Stimulated activated naive CD8-positive, alpha-beta T cell treated with anti-CD3 and anti-CD28 coated beads, Interleukin-15, amount 100 ng/mL, for 72 hours (primary cell): ENCODE measurements around the gene GPS2.

Source experiments
- ATAC-seq: fragments of 150-1000 bp; cut with Tn5 transposase; 2 replicates; pipeline ENCODE4 v1.10.0; 2021; ENCODE audit warnings: mild to moderate bottlenecking, moderate library complexity
- DNase-seq, 2 donors: peaks; one replicate each; pipeline ENCODE4 v3.0.0; 2021 to 2022
- H3K27ac Mint-ChIP-seq, 2 donors: one replicate each; pipeline ENCODE4 v1.8.0; 2022; ENCODE audit warnings: mild to moderate bottlenecking in 2 of 2, mixed read lengths in 2 of 2, moderate library complexity in 2 of 2
- H3K27me3 Mint-ChIP-seq: one replicate; pipeline ENCODE4 v1.8.0; 2022; ENCODE audit warnings: mixed read lengths
- H3K4me1 Mint-ChIP-seq: one replicate; pipeline ENCODE4 v1.8.0; 2022; ENCODE audit warnings: mild to moderate bottlenecking, mixed read lengths
- H3K4me3 Mint-ChIP-seq, 2 donors: one replicate each; pipeline ENCODE4 v1.8.0; 2022; ENCODE audit warnings: mild to moderate bottlenecking in 2 of 2, mixed read lengths in 2 of 2, moderate library complexity in 1 of 2
- H3K9me3 Mint-ChIP-seq, 2 donors: one replicate each; pipeline ENCODE4 v1.8.0; 2022; ENCODE audit warnings: mixed read lengths in 2 of 2

Gene GPS2

GRCh38 chr17:7314719-7315569 lies at the start of gene GPS2:
Gene GPS2 (minus strand): TSS chr17:7315360. CDS start chr17:7315052, 308 bp downstream.
- Mint-ChIP-seq H3K27me3 (no peaks in the 10 kb centered on the region), H3K4me3 (peak within 1 kb of the TSS; percentile 95 to 96), H3K27ac (peak within 1 kb of the TSS; percentile 95 to 99), H3K9me3 (no peaks in the 10 kb centered on the region), H3K4me1 (peaks cover 62% of the 10 kb centered on the region)
- ATAC-seq: peak; percentile 93
- peak; percentile 90 to 93 for DNase-seq

- ATAC-seq (no peak), DNase-seq (no peak)
- peaks cover 7% of the 10 kb centered on the region for H3K4me1 Mint-ChIP-seq
- no peaks in the 10 kb centered on the region for H3K9me3 Mint-ChIP-seq
- peaks cover 8% of the 10 kb centered on the region for H3K27me3 Mint-ChIP-seq
- no peak overlapping the region for H3K27ac Mint-ChIP-seq
- H3K4me3 Mint-ChIP-seq: no peak overlapping the region
Observed at GRCh38 chr17:7363311-7363710, 48.2 kb upstream of the GPS2 start.

- Mint-ChIP-seq H3K27me3 (peaks cover 8% of the 10 kb centered on the region), H3K9me3 (no peaks in the 10 kb centered on the region), H3K4me1 (peaks cover 7% of the 10 kb centered on the region), H3K27ac (no peak overlapping the region), H3K4me3 (no peak overlapping the region)
- ATAC-seq (no peak), DNase-seq (no peak)
Observed at GRCh38 chr17:7361906-7362305, 46.7 kb upstream of the GPS2 start.

GRCh38 chr17:7357381-7357780 lies 42.2 kb upstream of the GPS2 start:
- Mint-ChIP-seq H3K4me3 (no peak overlapping the region), H3K9me3 (no peaks in the 10 kb centered on the region), H3K27ac (peak overlapping the region in 1 of 2 donors; percentile 72), H3K27me3 (peaks cover 8% of the 10 kb centered on the region), H3K4me1 (peaks cover 44% of the 10 kb centered on the region)
- no peak for DNase-seq
- ATAC-seq: no peak

GRCh38 chr17:7356756-7357155 lies 41.6 kb upstream of the GPS2 start:
- no peak overlapping the region for H3K27ac Mint-ChIP-seq
- peaks cover 3% of the 10 kb centered on the region for H3K27me3 Mint-ChIP-seq
- peaks cover 41% of the 10 kb centered on the region for H3K4me1 Mint-ChIP-seq
- H3K9me3 Mint-ChIP-seq: no peaks in the 10 kb centered on the region
- no peak for ATAC-seq
- no peak for DNase-seq
- peak overlapping the region in 1 of 2 donors; percentile 18 for H3K4me3 Mint-ChIP-seq

- Mint-ChIP-seq H3K27me3 (no peaks in the 10 kb centered on the region), H3K9me3 (no peaks in the 10 kb centered on the region), H3K4me3 (peak overlapping the region in 1 of 2 donors; percentile 18), H3K27ac (no peak overlapping the region), H3K4me1 (peaks cover 44% of the 10 kb centered on the region)
- ATAC-seq (peak; percentile 80), DNase-seq (peak; percentile 86 to 89)
Observed at GRCh38 chr17:7356072-7356549, 41.0 kb upstream of the GPS2 start.

- no peak overlapping the region for H3K4me3 Mint-ChIP-seq
- DNase-seq (no peak), ATAC-seq (no peak)
- peaks cover 49% of the 10 kb centered on the region for H3K4me1 Mint-ChIP-seq
- no peaks in the 10 kb centered on the region for H3K27me3 Mint-ChIP-seq
- H3K9me3 Mint-ChIP-seq: no peaks in the 10 kb centered on the region
- H3K27ac Mint-ChIP-seq: no peak overlapping the region
Observed at GRCh38 chr17:7355573-7355972, 40.4 kb upstream of the GPS2 start.

- Mint-ChIP-seq H3K4me3 (peak within 1 kb of the TSS; percentile 14 to 62), H3K4me1 (peaks cover 55% of the 10 kb centered on the region), H3K27ac (peak within 1 kb of the TSS; percentile 79 to 94), H3K9me3 (no peaks in the 10 kb centered on the region), H3K27me3 (no peaks in the 10 kb centered on the region)
- DNase-seq: no peak
- ATAC-seq: no peak
Observed at GRCh38 chr17:7355053-7355452, 39.9 kb upstream of the GPS2 start, which contains the start of gene TMEM95. Gene TMEM95 (plus strand): TSS chr17:7355156. CDS start chr17:7355205, 49 bp downstream.

- Mint-ChIP-seq H3K27me3 (no peaks in the 10 kb centered on the region), H3K9me3 (no peaks in the 10 kb centered on the region), H3K27ac (peak overlapping the region; percentile 79 to 94), H3K4me3 (peak overlapping the region; percentile 14 to 62), H3K4me1 (peaks cover 62% of the 10 kb centered on the region)
- DNase-seq (peak in 1 of 2 donors; percentile 47), ATAC-seq (peak; percentile 13)
Observed at GRCh38 chr17:7354262-7354843, 39.2 kb upstream of the GPS2 start.

- H3K9me3 Mint-ChIP-seq: no peaks in the 10 kb centered on the region
- no peak overlapping the region for H3K27ac Mint-ChIP-seq
- peaks cover 74% of the 10 kb centered on the region for H3K4me1 Mint-ChIP-seq
- DNase-seq: no peak
- ATAC-seq: no peak
- peak overlapping the region; percentile 82 to 93 for H3K4me3 Mint-ChIP-seq
- H3K27me3 Mint-ChIP-seq: no peaks in the 10 kb centered on the region
Observed at GRCh38 chr17:7352910-7353635, 37.9 kb upstream of the GPS2 start.

- H3K4me3 Mint-ChIP-seq: peak overlapping the region; percentile 82 to 93
- H3K27me3 Mint-ChIP-seq: no peaks in the 10 kb centered on the region
- H3K4me1 Mint-ChIP-seq: peaks cover 80% of the 10 kb centered on the region
- DNase-seq (no peak), ATAC-seq (no peak)
- H3K9me3 Mint-ChIP-seq: no peaks in the 10 kb centered on the region
- H3K27ac Mint-ChIP-seq: peak overlapping the region; percentile 38 to 91
Observed at GRCh38 chr17:7352503-7352889, 37.3 kb upstream of the GPS2 start.

- H3K4me3 Mint-ChIP-seq: peak within 1 kb of the TSS; percentile 93
- H3K27me3 Mint-ChIP-seq: no peaks in the 10 kb centered on the region
- no peaks in the 10 kb centered on the region for H3K9me3 Mint-ChIP-seq
- ATAC-seq: peak; percentile 67
- H3K27ac Mint-ChIP-seq: peak within 1 kb of the TSS; percentile 38 to 91
- peak; percentile 81 to 87 for DNase-seq
- H3K4me1 Mint-ChIP-seq: peaks cover 86% of the 10 kb centered on the region
Observed at GRCh38 chr17:7351665-7352502, 36.7 kb upstream of the GPS2 start, which contains the start of gene KCTD11. Gene KCTD11 (plus strand): TSS chr17:7352162.

- Mint-ChIP-seq H3K4me3 (no peak overlapping the region), H3K9me3 (no peaks in the 10 kb centered on the region), H3K27ac (peak overlapping the region; percentile 66 to 92), H3K27me3 (no peaks in the 10 kb centered on the region), H3K4me1 (peaks cover 75% of the 10 kb centered on the region)
- ATAC-seq: no peak
- no peak for DNase-seq
Observed at GRCh38 chr17:7348478-7349242, 33.5 kb upstream of the GPS2 start.
